Stomach (tissue), 4 donors: ENCODE data around the gene FBL.

Experiments
- CTCF ChIP-seq, 7 experiments: fragments of 450-650 bp in 4 of 7; fragments of 200-600 bp in 3 of 7; sonication (generic) in 3 of 7; IDR thresholded peaks; one replicate each; pipeline ENCODE4 v1.5.1; 2016 to 2019; ENCODE audit warnings: antibody characterized with exemption in 7 of 7, control low read depth in 2 of 7, mild to moderate bottlenecking in 1 of 7
- POLR2A ChIP-seq, 4 donors: fragments of 450-650 bp; IDR thresholded peaks; one replicate each; pipeline ENCODE4 v1.6.1; 2016; ENCODE audit warnings: antibody characterized with exemption in 4 of 4, control low read depth in 2 of 4, mild to moderate bottlenecking in 1 of 4, moderate library complexity in 1 of 4
- POLR2AphosphoS5 ChIP-seq, 3 donors: sonication (generic); formaldehyde crosslinking; IDR thresholded peaks; one replicate each; pipeline ENCODE4 v1.6.1; 2016; ENCODE audit warnings: antibody characterized with exemption in 3 of 3

GRCh38 chr19:39809368-39809767, 36.8 kb downstream of the FBL start:
- no peak for TF ChIP-seq POLR2AphosphoS5 (IDR thresholded peaks at IDR 0.05)
- TF ChIP-seq CTCF (IDR thresholded peaks at IDR 0.05), result no peak
- TF ChIP-seq POLR2A (IDR thresholded peaks at IDR 0.05), result no peak
